ENCODE measurements around the gene MRE11.
A peak's percentile ranks its signal among the peaks of the same experiment; 100 is the strongest.

The MRE11 gene

DNA sequence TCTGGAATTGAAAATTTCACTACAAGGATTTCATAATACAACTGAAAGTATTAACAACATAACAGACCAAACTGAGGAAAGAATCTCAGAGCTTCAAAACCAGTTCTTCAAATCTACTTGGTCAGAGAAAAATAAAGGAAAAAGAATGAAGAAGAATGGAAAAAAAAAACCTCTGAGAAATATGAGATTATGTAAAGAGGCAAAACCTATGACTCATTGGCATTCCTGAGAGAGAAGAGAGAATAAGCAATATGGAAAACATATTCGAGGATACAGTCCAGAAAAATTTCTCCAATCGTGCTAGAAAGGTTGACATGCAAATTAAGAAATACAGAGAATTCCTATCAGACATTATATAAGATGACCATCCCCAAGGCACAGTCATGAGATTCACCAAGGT lies 69.0 kb downstream of the MRE11 start:
- Histone ChIP-seq H3K18ac (ENCODE audit: low read length) (no peak overlapping the region), H3K4ac (ENCODE audit: low read length) (no peak overlapping the region), H3K9ac (ENCODE audit: low read depth, low read length, poor library complexity) (no peak overlapping the region), H2AK5ac (ENCODE audit: low read depth, low read length) (no peak overlapping the region), H3K27ac (replicated peaks; ENCODE audit: low read length) (no peak overlapping the region), H3K4me2 (ENCODE audit: insufficient read depth, low read length, poor library complexity, severe bottlenecking) (no peak overlapping the region), H4K8ac (ENCODE audit: low read depth, low read length) (no peak overlapping the region), H2BK5ac (ENCODE audit: low read length) (no peak overlapping the region), H3K4me1 (ENCODE audit: control insufficient read depth in 2 of 2, insufficient read depth in 1 of 2, low read depth in 1 of 2, low read length in 2 of 2) (peaks cover 0 to 6% of the 10 kb centered on the region in 2 donors), H3K9me3 (replicated peaks in 1 of 2; ENCODE audit: control insufficient read depth in 2 of 2, insufficient read depth in 1 of 2, low read depth in 1 of 2, low read length in 2 of 2) (peaks cover 1 to 39% of the 10 kb centered on the region in 2 donors), H2BK12ac (ENCODE audit: low read length) (no peak overlapping the region), H3K4me3 (ENCODE audit: low read length in 2 of 2) (no peak overlapping the region), H3K14ac (ENCODE audit: low read length) (no peak overlapping the region), H3K27me3 (ENCODE audit: control insufficient read depth in 3 of 3, insufficient read depth in 3 of 3, low read depth in 1 of 3, low read length in 3 of 3) (no peaks in the 10 kb centered on the region), H2AFZ (ENCODE audit: low read length) (no peak overlapping the region), H3K23ac (ENCODE audit: low read depth, low read length, poor library complexity) (no peak overlapping the region), H3K36me3 (replicated peaks in 1 of 2; ENCODE audit: control insufficient read depth in 2 of 2, insufficient read depth in 2 of 2, low read length in 2 of 2) (peaks cover 4 to 50% of the 10 kb centered on the region in 2 donors), H2BK120ac (ENCODE audit: low read depth, low read length) (no peak overlapping the region), H3K79me1 (ENCODE audit: low read depth, low read length) (peaks cover 2% of the 10 kb centered on the region), H2BK15ac (ENCODE audit: low read length) (no peak overlapping the region), H4K91ac (ENCODE audit: low read depth, low read length, poor library complexity) (no peak overlapping the region)
- WGBS, 2 donors (ENCODE audit: extremely low coverage in 2 of 2, insufficient read length in 2 of 2, insufficient replicate concordance in 1 of 2): no CpG with 5 or more reads among the region's 2 CpGs
- DNase-seq (ENCODE audit: low spot score): no peak

DNA sequence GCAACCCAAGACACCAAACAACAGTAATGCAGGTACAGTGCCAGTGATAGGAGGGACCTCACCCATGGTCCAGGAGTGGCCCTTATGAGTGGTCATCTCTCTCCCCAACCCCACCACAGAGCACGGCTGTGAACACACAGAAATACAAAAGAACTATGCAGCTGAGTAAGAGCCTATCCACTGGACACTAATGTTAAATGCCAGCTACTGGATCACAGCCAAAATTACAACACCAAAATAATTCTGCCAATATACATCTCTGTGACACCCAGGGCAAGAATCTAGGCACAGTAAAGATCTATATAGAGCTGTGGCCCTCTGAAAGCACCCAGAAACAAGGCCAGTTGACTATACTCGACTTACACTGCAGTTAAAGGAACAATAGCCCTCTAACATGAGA lies 69.6 kb downstream of the MRE11 start:
- Histone ChIP-seq H3K9me3 (replicated peaks in 1 of 2; ENCODE audit: control insufficient read depth in 2 of 2, insufficient read depth in 1 of 2, low read depth in 1 of 2, low read length in 2 of 2) (peaks cover 0 to 33% of the 10 kb centered on the region in 2 donors), H3K14ac (ENCODE audit: low read length) (no peak overlapping the region), H3K36me3 (replicated peaks in 1 of 2; ENCODE audit: control insufficient read depth in 2 of 2, insufficient read depth in 2 of 2, low read length in 2 of 2) (peaks cover 2 to 50% of the 10 kb centered on the region in 2 donors), H2BK120ac (ENCODE audit: low read depth, low read length) (no peak overlapping the region), H2AFZ (ENCODE audit: low read length) (no peak overlapping the region), H3K27ac (replicated peaks; ENCODE audit: low read length) (no peak overlapping the region), H2BK5ac (ENCODE audit: low read length) (no peak overlapping the region), H3K4me2 (ENCODE audit: insufficient read depth, low read length, poor library complexity, severe bottlenecking) (no peak overlapping the region), H3K4me3 (ENCODE audit: low read length in 2 of 2) (peak overlapping the region in 1 of 2 donors; percentile 22), H3K18ac (ENCODE audit: low read length) (no peak overlapping the region), H2BK15ac (ENCODE audit: low read length) (no peak overlapping the region), H3K4ac (ENCODE audit: low read length) (no peak overlapping the region), H3K27me3 (ENCODE audit: control insufficient read depth in 3 of 3, insufficient read depth in 3 of 3, low read depth in 1 of 3, low read length in 3 of 3) (no peaks in the 10 kb centered on the region), H3K9ac (ENCODE audit: low read depth, low read length, poor library complexity) (no peak overlapping the region), H3K4me1 (ENCODE audit: control insufficient read depth in 2 of 2, insufficient read depth in 1 of 2, low read depth in 1 of 2, low read length in 2 of 2) (peaks cover 0 to 6% of the 10 kb centered on the region in 2 donors), H2AK5ac (ENCODE audit: low read depth, low read length) (no peak overlapping the region), H4K91ac (ENCODE audit: low read depth, low read length, poor library complexity) (no peak overlapping the region), H2BK12ac (ENCODE audit: low read length) (no peak overlapping the region), H3K79me1 (ENCODE audit: low read depth, low read length) (peaks cover 2% of the 10 kb centered on the region), H3K23ac (ENCODE audit: low read depth, low read length, poor library complexity) (peak overlapping the region; percentile 52), H4K8ac (ENCODE audit: low read depth, low read length) (no peak overlapping the region)
- WGBS, 2 donors (ENCODE audit: extremely low coverage in 2 of 2, insufficient read length in 2 of 2, insufficient replicate concordance in 1 of 2): no CpG with 5 or more reads among the region's 2 CpGs
- no peak for DNase-seq (ENCODE audit: low spot score)

DNA sequence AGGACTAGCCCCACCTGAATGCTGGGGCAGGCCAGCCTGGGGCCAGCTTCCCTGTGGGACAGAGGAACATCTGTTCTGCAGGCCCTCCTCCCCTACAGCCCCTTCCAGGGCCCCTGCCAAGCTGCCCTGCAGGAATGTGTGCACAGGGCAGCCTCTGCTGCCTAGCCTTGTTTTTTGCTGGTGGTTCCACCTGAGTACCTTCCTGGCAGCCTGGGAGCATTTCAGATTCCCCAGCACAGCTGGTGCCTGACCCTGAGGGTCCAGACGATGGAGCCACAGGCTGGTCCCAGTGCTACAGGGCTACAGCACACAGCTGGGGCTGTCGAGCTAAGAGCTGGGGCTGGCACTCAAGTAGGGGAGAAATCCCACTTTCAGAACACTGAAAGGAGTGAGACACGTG lies 70.1 kb downstream of the MRE11 start:
- Histone ChIP-seq H3K9ac (ENCODE audit: low read depth, low read length, poor library complexity) (no peak overlapping the region), H3K14ac (ENCODE audit: low read length) (peak overlapping the region; percentile 71), H2BK120ac (ENCODE audit: low read depth, low read length) (no peak overlapping the region), H2BK15ac (ENCODE audit: low read length) (no peak overlapping the region), H3K4me1 (ENCODE audit: control insufficient read depth in 2 of 2, insufficient read depth in 1 of 2, low read depth in 1 of 2, low read length in 2 of 2) (peaks cover 0 to 6% of the 10 kb centered on the region in 2 donors), H3K4me3 (ENCODE audit: low read length in 2 of 2) (peak overlapping the region in 1 of 2 donors; percentile 22), H3K4me2 (ENCODE audit: insufficient read depth, low read length, poor library complexity, severe bottlenecking) (no peak overlapping the region), H4K8ac (ENCODE audit: low read depth, low read length) (no peak overlapping the region), H3K23ac (ENCODE audit: low read depth, low read length, poor library complexity) (peak overlapping the region; percentile 52), H2AFZ (ENCODE audit: low read length) (no peak overlapping the region), H3K27me3 (ENCODE audit: control insufficient read depth in 3 of 3, insufficient read depth in 3 of 3, low read depth in 1 of 3, low read length in 3 of 3) (no peaks in the 10 kb centered on the region), H2BK5ac (ENCODE audit: low read length) (no peak overlapping the region), H3K27ac (replicated peaks; ENCODE audit: low read length) (no peak overlapping the region), H3K36me3 (replicated peaks in 1 of 2; ENCODE audit: control insufficient read depth in 2 of 2, insufficient read depth in 2 of 2, low read length in 2 of 2) (peaks cover 2 to 50% of the 10 kb centered on the region in 2 donors), H3K9me3 (replicated peaks in 1 of 2; ENCODE audit: control insufficient read depth in 2 of 2, insufficient read depth in 1 of 2, low read depth in 1 of 2, low read length in 2 of 2) (peaks cover 0 to 28% of the 10 kb centered on the region in 2 donors), H3K79me1 (ENCODE audit: low read depth, low read length) (peaks cover 2% of the 10 kb centered on the region), H3K18ac (ENCODE audit: low read length) (peak overlapping the region; percentile 83), H3K4ac (ENCODE audit: low read length) (no peak overlapping the region), H2BK12ac (ENCODE audit: low read length) (peak overlapping the region; percentile 30), H2AK5ac (ENCODE audit: low read depth, low read length) (no peak overlapping the region), H4K91ac (ENCODE audit: low read depth, low read length, poor library complexity) (no peak overlapping the region)
- WGBS, 2 donors (ENCODE audit: extremely low coverage in 2 of 2, insufficient read length in 2 of 2, insufficient replicate concordance in 1 of 2): no CpG with 5 or more reads among the region's 3 CpGs
- no peak for DNase-seq (ENCODE audit: low spot score)

DNA sequence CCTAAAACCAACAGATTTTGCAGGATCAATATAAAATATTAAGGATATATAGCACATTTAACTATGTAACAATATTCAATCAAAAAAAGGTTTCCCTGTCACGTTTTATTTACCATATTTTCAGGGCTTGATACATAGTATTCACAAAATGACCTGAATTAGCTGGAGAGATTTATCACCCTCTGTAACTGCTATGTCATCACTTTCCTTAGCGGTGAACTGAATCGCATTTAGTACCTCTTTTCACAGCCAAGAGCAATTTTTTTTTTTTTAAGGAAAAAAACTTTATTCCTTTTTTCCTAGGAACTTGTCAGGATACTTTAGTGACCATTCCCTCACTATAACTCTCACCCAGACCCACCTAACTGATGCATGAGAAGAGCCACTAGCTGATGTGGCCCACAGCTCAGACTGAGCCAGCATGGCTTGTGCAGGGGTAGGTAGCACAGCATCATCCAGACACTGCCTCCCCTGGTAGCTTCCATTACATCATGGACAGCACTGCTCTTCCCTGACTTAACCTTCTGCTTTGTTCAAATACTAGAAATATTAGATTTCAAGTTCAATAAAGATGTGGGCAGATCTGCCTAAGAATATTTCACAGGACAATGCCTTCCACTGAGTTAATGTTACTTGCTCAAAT lies 75.4 kb downstream of the MRE11 start:
- H3K18ac ChIP-seq (ENCODE audit: low read length): no peak overlapping the region
- H2BK120ac ChIP-seq (ENCODE audit: low read depth, low read length): no peak overlapping the region
- H3K4me1 ChIP-seq (ENCODE audit: control insufficient read depth in 2 of 2, insufficient read depth in 1 of 2, low read depth in 1 of 2, low read length in 2 of 2): no peaks in the 10 kb centered on the region
- H3K27ac ChIP-seq (replicated peaks; ENCODE audit: low read length): no peak overlapping the region
- no peak overlapping the region for H3K4me2 ChIP-seq (ENCODE audit: insufficient read depth, low read length, poor library complexity, severe bottlenecking)
- no peak overlapping the region for H2BK15ac ChIP-seq (ENCODE audit: low read length)
- no peak overlapping the region for H4K91ac ChIP-seq (ENCODE audit: low read depth, low read length, poor library complexity)
- no peak overlapping the region for H3K23ac ChIP-seq (ENCODE audit: low read depth, low read length, poor library complexity)
- H4K8ac ChIP-seq (ENCODE audit: low read depth, low read length): no peak overlapping the region
- H2AFZ ChIP-seq (ENCODE audit: low read length): no peak overlapping the region
- no peak overlapping the region for H3K4ac ChIP-seq (ENCODE audit: low read length)
- WGBS, 2 donors (ENCODE audit: extremely low coverage in 2 of 2, insufficient read length in 2 of 2, insufficient replicate concordance in 1 of 2): no CpG with 5 or more reads among the region's 3 CpGs
- no peak overlapping the region for H2BK5ac ChIP-seq (ENCODE audit: low read length)
- no peak overlapping the region for H2BK12ac ChIP-seq (ENCODE audit: low read length)
- no peak overlapping the region for H3K9ac ChIP-seq (ENCODE audit: low read depth, low read length, poor library complexity)
- H2AK5ac ChIP-seq (ENCODE audit: low read depth, low read length): no peak overlapping the region
- H3K14ac ChIP-seq (ENCODE audit: low read length): no peak overlapping the region
- no peak for DNase-seq (ENCODE audit: low spot score)
- no peaks in the 10 kb centered on the region for H3K9me3 ChIP-seq (replicated peaks in 1 of 2; ENCODE audit: control insufficient read depth in 2 of 2, insufficient read depth in 1 of 2, low read depth in 1 of 2, low read length in 2 of 2)
- no peaks in the 10 kb centered on the region for H3K79me1 ChIP-seq (ENCODE audit: low read depth, low read length)
- H3K4me3 ChIP-seq (ENCODE audit: low read length in 2 of 2): no peak overlapping the region
- H3K27me3 ChIP-seq (ENCODE audit: control insufficient read depth in 3 of 3, insufficient read depth in 3 of 3, low read depth in 1 of 3, low read length in 3 of 3): no peaks in the 10 kb centered on the region
- peaks cover 0 to 43% of the 10 kb centered on the region in 2 donors for H3K36me3 ChIP-seq (replicated peaks in 1 of 2; ENCODE audit: control insufficient read depth in 2 of 2, insufficient read depth in 2 of 2, low read length in 2 of 2)
